ENCODE data around the gene TGM6. TPM values are rescaled to one million over a fixed set of nuclear protein-coding genes. Genes with fewer than 3 reads are reported as not detected.

Gene TGM6
- total RNA-seq, 1 donor from 2014 or later, result not detected

GRCh38 chr20:2431185-2431584 is 50.5 kb downstream of the TGM6 start:
- no peaks in the 10 kb centered on the region for H3K36me3 Mint-ChIP-seq (ENCODE audit: low read depth, unreplicated experiment)
- H3K4me1 Mint-ChIP-seq (ENCODE audit: unreplicated experiment), result no peaks in the 10 kb centered on the region
- H3K9me3 Mint-ChIP-seq (ENCODE audit: unreplicated experiment), result no peaks in the 10 kb centered on the region
- peaks cover 7% of the 10 kb centered on the region for H3K27me3 Mint-ChIP-seq (ENCODE audit: unreplicated experiment)
- no peak overlapping the region for H3K4me3 Mint-ChIP-seq (ENCODE audit: unreplicated experiment)
- no peak for TF ChIP-seq CTCF (IDR thresholded peaks at IDR 0.05; ENCODE audit: unreplicated experiment)
- DNase-seq (ENCODE audit: low spot score), result no peak
- H3K27ac Mint-ChIP-seq (ENCODE audit: unreplicated experiment), result peak overlapping the region; percentile 1

- Mint-ChIP-seq H3K4me1 (ENCODE audit: unreplicated experiment) (no peaks in the 10 kb centered on the region), H3K4me3 (ENCODE audit: unreplicated experiment) (no peak overlapping the region), H3K36me3 (ENCODE audit: low read depth, unreplicated experiment) (no peaks in the 10 kb centered on the region), H3K27me3 (ENCODE audit: unreplicated experiment) (no peaks in the 10 kb centered on the region), H3K9me3 (ENCODE audit: unreplicated experiment) (no peaks in the 10 kb centered on the region), H3K27ac (ENCODE audit: unreplicated experiment) (no peak overlapping the region)
- no peak for TF ChIP-seq CTCF (IDR thresholded peaks at IDR 0.05; ENCODE audit: unreplicated experiment)
- DNase-seq (ENCODE audit: low spot score), result no peak
Observed at GRCh38 chr20:2446845-2447244, 66.1 kb downstream of the TGM6 start.

GRCh38 chr20:2449386-2449785 is 68.7 kb downstream of the TGM6 start:
- peaks cover 14% of the 10 kb centered on the region for H3K4me1 Mint-ChIP-seq (ENCODE audit: unreplicated experiment)
- no peaks in the 10 kb centered on the region for H3K36me3 Mint-ChIP-seq (ENCODE audit: low read depth, unreplicated experiment)
- peaks cover 1% of the 10 kb centered on the region for H3K27me3 Mint-ChIP-seq (ENCODE audit: unreplicated experiment)
- DNase-seq (ENCODE audit: low spot score), result no peak
- no peak for TF ChIP-seq CTCF (IDR thresholded peaks at IDR 0.05; ENCODE audit: unreplicated experiment)
- no peak overlapping the region for H3K27ac Mint-ChIP-seq (ENCODE audit: unreplicated experiment)
- H3K4me3 Mint-ChIP-seq (ENCODE audit: unreplicated experiment), result no peak overlapping the region
- no peaks in the 10 kb centered on the region for H3K9me3 Mint-ChIP-seq (ENCODE audit: unreplicated experiment)

GRCh38 chr20:2451422-2451821 is 70.7 kb downstream of the TGM6 start:
- DNase-seq (ENCODE audit: low spot score), result no peak
- Mint-ChIP-seq H3K4me3 (ENCODE audit: unreplicated experiment) (no peak overlapping the region), H3K36me3 (ENCODE audit: low read depth, unreplicated experiment) (no peaks in the 10 kb centered on the region), H3K4me1 (ENCODE audit: unreplicated experiment) (peaks cover 25% of the 10 kb centered on the region), H3K27ac (ENCODE audit: unreplicated experiment) (no peak overlapping the region), H3K9me3 (ENCODE audit: unreplicated experiment) (no peaks in the 10 kb centered on the region), H3K27me3 (ENCODE audit: unreplicated experiment) (peaks cover 2% of the 10 kb centered on the region)
- TF ChIP-seq CTCF (IDR thresholded peaks at IDR 0.05; ENCODE audit: unreplicated experiment), result no peak

GRCh38 chr20:2451939-2452732 is 71.4 kb downstream of the TGM6 start:
- peak; percentile 89 for DNase-seq (ENCODE audit: low spot score)
- H3K27ac Mint-ChIP-seq (ENCODE audit: unreplicated experiment), result peak overlapping the region; percentile 86
- TF ChIP-seq CTCF (IDR thresholded peaks at IDR 0.05; ENCODE audit: unreplicated experiment), result peak; percentile 89

More at GRCh38 chr20:2451939-2452732, 71.4 kb downstream of the TGM6 start:
- peaks cover 2% of the 10 kb centered on the region for H3K27me3 Mint-ChIP-seq (ENCODE audit: unreplicated experiment)
- H3K36me3 Mint-ChIP-seq (ENCODE audit: low read depth, unreplicated experiment), result no peaks in the 10 kb centered on the region
- peaks cover 25% of the 10 kb centered on the region for H3K4me1 Mint-ChIP-seq (ENCODE audit: unreplicated experiment)
- H3K4me3 Mint-ChIP-seq (ENCODE audit: unreplicated experiment), result no peak overlapping the region
- no peaks in the 10 kb centered on the region for H3K9me3 Mint-ChIP-seq (ENCODE audit: unreplicated experiment)

Data from endothelial cell (in vitro differentiated cells).